ENCODE results near the gene SNRPB2.

SNRPB2 gene

DNA sequence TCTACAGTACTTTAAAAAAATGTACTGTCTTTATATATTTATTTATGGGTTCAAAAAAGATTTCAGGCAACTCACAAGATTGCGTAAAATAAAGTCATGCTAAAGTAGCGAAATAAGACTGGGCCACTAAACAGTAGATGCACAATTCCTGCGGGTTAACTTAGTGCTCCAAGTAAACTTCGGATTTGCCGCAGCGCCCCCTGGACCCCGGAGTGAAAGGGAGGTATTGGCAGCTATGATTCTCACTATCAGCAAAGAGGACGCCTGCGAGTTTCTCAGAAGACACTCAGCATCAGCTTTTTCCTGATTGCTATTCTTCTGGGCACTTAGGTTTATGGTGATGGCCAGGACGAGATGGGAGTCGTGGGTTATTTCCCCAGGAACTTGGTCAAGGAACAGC lies 19.7 kb downstream of the SNRPB2 start:
- Histone ChIP-seq H3K27me3 (replicated peaks; ENCODE audit: control insufficient read depth, insufficient read depth, low read length, poor library complexity, severe bottlenecking) (no peaks in the 10 kb centered on the region), H3K4me3 (ENCODE audit: insufficient read depth, low read depth, low read length, poor library complexity, severe bottlenecking) (no peak overlapping the region), H3K9me3 (ENCODE audit: control insufficient read depth, low read length) (no peaks in the 10 kb centered on the region), H3K36me3 (ENCODE audit: control insufficient read depth, insufficient read depth, low read length) (no peaks in the 10 kb centered on the region), H3K27ac (ENCODE audit: insufficient read depth, low read length, poor library complexity, severe bottlenecking) (no peak overlapping the region), H3K4me1 (ENCODE audit: control insufficient read depth, insufficient read depth, low read length, poor library complexity, severe bottlenecking) (no peaks in the 10 kb centered on the region)
- DNase-seq, result no peak

DNA sequence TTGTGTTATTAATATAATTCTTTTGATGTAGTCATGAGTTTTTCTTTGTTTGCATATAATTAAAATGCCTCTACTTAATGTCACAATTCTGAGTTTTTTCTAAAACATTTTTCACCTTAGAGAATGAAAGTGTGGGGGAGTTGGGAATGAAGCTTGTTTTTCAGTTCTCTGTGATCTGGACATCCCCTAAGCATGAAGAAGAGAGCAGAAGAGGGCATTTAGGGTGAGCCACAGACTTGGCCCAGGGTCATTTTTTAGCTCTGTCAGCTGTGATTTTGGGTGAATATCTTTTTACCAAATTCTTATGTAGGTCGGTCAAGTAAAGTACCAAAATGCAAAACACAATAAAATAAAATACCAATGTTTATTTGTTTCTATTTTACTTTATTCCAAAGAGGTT lies 22.3 kb downstream of the SNRPB2 start:
- no peak overlapping the region for H3K4me3 ChIP-seq (ENCODE audit: insufficient read depth, low read depth, low read length, poor library complexity, severe bottlenecking)
- H3K36me3 ChIP-seq (ENCODE audit: control insufficient read depth, insufficient read depth, low read length), result no peaks in the 10 kb centered on the region
- H3K27ac ChIP-seq (ENCODE audit: insufficient read depth, low read length, poor library complexity, severe bottlenecking), result no peak overlapping the region
- DNase-seq, result no peak
- no peaks in the 10 kb centered on the region for H3K4me1 ChIP-seq (ENCODE audit: control insufficient read depth, insufficient read depth, low read length, poor library complexity, severe bottlenecking)
- H3K27me3 ChIP-seq (replicated peaks; ENCODE audit: control insufficient read depth, insufficient read depth, low read length, poor library complexity, severe bottlenecking), result no peaks in the 10 kb centered on the region
- H3K9me3 ChIP-seq (ENCODE audit: control insufficient read depth, low read length), result no peaks in the 10 kb centered on the region

DNA sequence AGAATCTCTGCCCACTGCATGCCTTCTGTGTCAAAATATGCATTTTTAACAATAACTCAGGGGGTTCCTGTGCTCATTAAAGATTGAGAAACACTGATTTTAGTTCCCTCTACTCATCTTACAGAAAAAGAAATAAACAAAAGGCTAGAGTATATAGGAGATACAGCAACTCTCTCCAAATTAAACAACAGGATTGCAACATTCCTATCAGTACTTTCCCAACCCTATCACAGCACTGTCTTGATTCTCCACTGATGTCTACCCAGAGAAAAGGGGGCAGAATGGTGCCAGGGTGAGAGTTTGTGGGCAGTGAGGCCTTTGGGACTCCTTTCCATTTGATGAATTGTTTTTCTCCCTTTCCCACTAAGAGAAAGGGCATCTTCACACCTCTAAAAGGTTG lies 23.1 kb downstream of the SNRPB2 start:
- no peak for DNase-seq
- Histone ChIP-seq H3K27ac (ENCODE audit: insufficient read depth, low read length, poor library complexity, severe bottlenecking) (no peak overlapping the region), H3K27me3 (replicated peaks; ENCODE audit: control insufficient read depth, insufficient read depth, low read length, poor library complexity, severe bottlenecking) (no peaks in the 10 kb centered on the region), H3K36me3 (ENCODE audit: control insufficient read depth, insufficient read depth, low read length) (no peaks in the 10 kb centered on the region), H3K4me3 (ENCODE audit: insufficient read depth, low read depth, low read length, poor library complexity, severe bottlenecking) (no peak overlapping the region), H3K9me3 (ENCODE audit: control insufficient read depth, low read length) (no peaks in the 10 kb centered on the region), H3K4me1 (ENCODE audit: control insufficient read depth, insufficient read depth, low read length, poor library complexity, severe bottlenecking) (no peaks in the 10 kb centered on the region)

DNA sequence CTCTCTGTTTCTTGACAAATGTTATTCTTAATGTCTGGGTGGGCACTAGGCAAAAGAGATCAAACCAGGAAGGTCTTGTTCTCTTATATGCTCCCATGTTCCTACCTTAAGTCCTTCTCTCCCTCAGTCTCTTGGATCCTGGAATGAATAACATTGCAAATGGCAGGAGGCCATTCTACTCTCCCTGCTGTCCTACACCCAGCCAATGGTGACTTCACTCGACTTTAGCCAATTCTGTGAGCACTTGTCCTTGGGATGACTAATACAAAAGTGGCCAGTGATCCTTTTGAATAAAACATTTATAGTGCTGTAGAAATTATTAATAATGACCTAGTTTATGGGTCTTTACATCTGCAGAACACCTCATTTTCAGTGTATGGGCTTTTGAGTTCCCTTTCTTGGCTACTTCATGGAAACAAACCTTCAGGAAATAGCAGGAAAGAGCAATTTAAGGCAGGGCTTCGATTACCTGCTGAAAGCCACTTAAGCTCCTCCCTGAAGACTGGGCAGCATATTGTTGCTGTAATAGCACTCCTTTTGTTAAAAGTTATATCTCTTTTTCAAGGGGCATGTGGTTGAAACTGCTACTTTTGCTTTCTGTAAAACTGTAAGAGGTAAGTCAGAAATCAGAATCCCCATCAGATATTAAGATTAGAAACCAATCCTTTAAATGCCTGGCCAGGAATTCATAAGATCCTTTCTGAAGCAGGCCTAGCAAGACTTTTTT lies 28.8 kb downstream of the SNRPB2 start:
- DNase-seq, result no peak
- no peak overlapping the region for H3K4me3 ChIP-seq (ENCODE audit: insufficient read depth, low read depth, low read length, poor library complexity, severe bottlenecking)
- no peaks in the 10 kb centered on the region for H3K27me3 ChIP-seq (replicated peaks; ENCODE audit: control insufficient read depth, insufficient read depth, low read length, poor library complexity, severe bottlenecking)
- no peaks in the 10 kb centered on the region for H3K36me3 ChIP-seq (ENCODE audit: control insufficient read depth, insufficient read depth, low read length)
- no peak overlapping the region for H3K27ac ChIP-seq (ENCODE audit: insufficient read depth, low read length, poor library complexity, severe bottlenecking)
- no peaks in the 10 kb centered on the region for H3K4me1 ChIP-seq (ENCODE audit: control insufficient read depth, insufficient read depth, low read length, poor library complexity, severe bottlenecking)
- no peaks in the 10 kb centered on the region for H3K9me3 ChIP-seq (ENCODE audit: control insufficient read depth, low read length)

DNA sequence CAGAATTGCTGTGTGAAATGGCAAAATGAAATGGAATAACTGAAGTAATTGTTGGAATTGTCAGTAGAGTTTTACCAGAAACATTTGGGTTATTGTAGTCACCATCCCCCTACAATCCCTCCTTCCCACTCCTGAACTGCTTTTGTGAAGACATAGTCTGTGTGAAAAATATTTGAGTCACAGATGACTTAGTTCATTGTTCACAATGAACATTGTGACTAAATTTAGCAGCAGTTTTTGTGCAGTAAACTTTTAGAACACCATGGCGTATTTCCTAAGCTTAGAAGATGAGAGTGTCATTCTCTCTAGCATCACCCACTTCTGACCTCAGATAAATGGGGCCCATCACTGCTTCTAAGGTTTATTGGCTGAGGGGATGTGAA lies 29.3 kb downstream of the SNRPB2 start:
- Histone ChIP-seq H3K9me3 (ENCODE audit: control insufficient read depth, low read length) (no peaks in the 10 kb centered on the region), H3K36me3 (ENCODE audit: control insufficient read depth, insufficient read depth, low read length) (no peaks in the 10 kb centered on the region), H3K4me1 (ENCODE audit: control insufficient read depth, insufficient read depth, low read length, poor library complexity, severe bottlenecking) (no peaks in the 10 kb centered on the region), H3K27me3 (replicated peaks; ENCODE audit: control insufficient read depth, insufficient read depth, low read length, poor library complexity, severe bottlenecking) (no peaks in the 10 kb centered on the region), H3K4me3 (ENCODE audit: insufficient read depth, low read depth, low read length, poor library complexity, severe bottlenecking) (no peak overlapping the region), H3K27ac (ENCODE audit: insufficient read depth, low read length, poor library complexity, severe bottlenecking) (no peak overlapping the region)
- no peak for DNase-seq

DNA sequence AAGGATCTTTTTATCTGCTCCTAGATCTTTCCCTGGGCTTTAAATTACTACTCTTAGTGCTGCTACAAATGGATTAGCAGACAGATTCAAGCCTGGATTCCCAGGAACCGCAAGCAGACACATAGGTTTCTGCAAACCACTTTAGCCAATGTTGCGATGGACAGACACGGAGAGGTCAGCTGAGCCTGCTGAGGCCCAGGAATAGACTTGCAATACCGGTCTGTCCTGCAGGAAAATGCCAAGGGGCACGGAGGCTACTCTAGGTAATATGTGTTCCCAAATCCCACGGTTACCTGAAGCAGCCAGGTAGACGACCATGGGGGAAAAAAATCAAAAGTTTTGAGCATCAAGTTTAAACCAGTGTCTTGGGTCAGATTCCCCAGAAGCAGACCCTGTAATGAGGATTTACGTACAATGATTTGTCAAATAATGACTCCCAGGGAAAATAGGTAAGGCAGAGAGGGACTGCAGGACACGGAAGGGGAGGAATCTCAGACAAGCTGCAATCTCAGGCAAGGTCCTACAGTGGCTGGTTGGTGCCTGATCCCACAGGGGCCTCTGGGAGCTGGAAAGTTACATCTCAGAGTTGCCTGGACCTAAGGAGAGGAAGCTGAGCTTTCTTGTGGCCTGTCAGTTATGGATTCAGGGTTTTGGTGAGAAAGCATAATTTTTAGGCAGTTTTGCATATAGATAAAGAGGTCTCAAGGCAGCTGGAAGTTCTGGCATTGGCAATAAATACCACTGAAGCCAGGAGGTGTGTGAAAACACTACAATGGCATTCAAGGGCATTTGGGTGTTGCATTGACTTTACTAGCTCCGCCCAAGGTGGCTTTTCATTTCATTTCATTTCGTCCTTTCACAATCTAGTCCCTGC lies 30.8 kb downstream of the SNRPB2 start:
- H3K27me3 ChIP-seq (replicated peaks; ENCODE audit: control insufficient read depth, insufficient read depth, low read length, poor library complexity, severe bottlenecking), result no peaks in the 10 kb centered on the region
- H3K9me3 ChIP-seq (ENCODE audit: control insufficient read depth, low read length), result no peaks in the 10 kb centered on the region
- H3K27ac ChIP-seq (ENCODE audit: insufficient read depth, low read length, poor library complexity, severe bottlenecking), result no peak overlapping the region
- no peaks in the 10 kb centered on the region for H3K36me3 ChIP-seq (ENCODE audit: control insufficient read depth, insufficient read depth, low read length)
- H3K4me1 ChIP-seq (ENCODE audit: control insufficient read depth, insufficient read depth, low read length, poor library complexity, severe bottlenecking), result no peaks in the 10 kb centered on the region
- DNase-seq, result no peak
- no peak overlapping the region for H3K4me3 ChIP-seq (ENCODE audit: insufficient read depth, low read depth, low read length, poor library complexity, severe bottlenecking)

DNA sequence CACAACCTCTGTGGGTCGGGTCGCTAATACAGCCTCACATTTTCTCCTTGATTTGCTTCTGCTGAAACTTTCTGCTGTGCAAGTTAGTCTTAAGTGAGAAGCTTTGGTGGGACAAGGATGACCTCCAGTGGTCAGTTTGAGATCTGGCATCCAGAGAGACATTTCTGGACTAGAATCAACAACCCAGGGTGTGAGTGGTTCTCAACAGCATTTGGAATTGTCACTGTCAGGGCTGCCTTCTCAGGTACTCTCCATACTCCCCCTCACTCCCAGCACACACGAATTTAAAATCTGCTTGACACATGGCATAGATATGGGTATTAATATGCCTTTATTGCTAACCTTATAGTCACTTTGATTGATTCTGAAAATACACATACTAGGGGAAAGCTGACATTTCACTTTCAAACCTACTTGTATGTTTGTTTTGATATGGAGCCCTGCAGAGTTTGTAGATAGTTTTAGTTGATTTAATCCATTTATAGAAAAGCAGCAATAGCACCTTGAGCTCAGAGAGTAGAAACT lies 31.5 kb downstream of the SNRPB2 start:
- H3K4me1 ChIP-seq (ENCODE audit: control insufficient read depth, insufficient read depth, low read length, poor library complexity, severe bottlenecking), result no peaks in the 10 kb centered on the region
- H3K27ac ChIP-seq (ENCODE audit: insufficient read depth, low read length, poor library complexity, severe bottlenecking), result no peak overlapping the region
- no peak overlapping the region for H3K4me3 ChIP-seq (ENCODE audit: insufficient read depth, low read depth, low read length, poor library complexity, severe bottlenecking)
- H3K36me3 ChIP-seq (ENCODE audit: control insufficient read depth, insufficient read depth, low read length), result no peaks in the 10 kb centered on the region
- DNase-seq, result peak in 2 of 3 donors; percentile 6 to 34
- H3K9me3 ChIP-seq (ENCODE audit: control insufficient read depth, low read length), result no peaks in the 10 kb centered on the region
- H3K27me3 ChIP-seq (replicated peaks; ENCODE audit: control insufficient read depth, insufficient read depth, low read length, poor library complexity, severe bottlenecking), result no peaks in the 10 kb centered on the region

DNA sequence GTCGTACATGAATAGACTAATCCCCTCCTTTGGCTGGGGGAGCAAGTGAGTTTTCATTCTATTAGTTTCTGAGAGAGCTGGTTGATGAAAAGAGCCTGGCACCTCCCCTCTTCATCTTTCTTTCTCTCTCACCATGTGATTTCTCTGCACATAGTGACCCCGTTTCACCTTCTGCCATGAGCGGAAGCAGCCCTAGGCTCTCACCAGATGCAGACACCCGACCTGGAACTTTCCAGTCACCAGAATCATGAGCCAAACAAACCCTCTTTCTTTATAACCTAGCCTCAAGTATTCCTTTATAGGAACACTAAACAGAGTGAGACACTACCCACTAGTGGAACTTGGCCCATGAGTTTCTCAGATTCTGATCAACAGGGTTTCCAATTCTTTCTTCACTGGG lies 34.7 kb downstream of the SNRPB2 start:
- no peak for DNase-seq
- H3K9me3 ChIP-seq (ENCODE audit: control insufficient read depth, low read length), result no peaks in the 10 kb centered on the region
- no peaks in the 10 kb centered on the region for H3K27me3 ChIP-seq (replicated peaks; ENCODE audit: control insufficient read depth, insufficient read depth, low read length, poor library complexity, severe bottlenecking)

DNA sequence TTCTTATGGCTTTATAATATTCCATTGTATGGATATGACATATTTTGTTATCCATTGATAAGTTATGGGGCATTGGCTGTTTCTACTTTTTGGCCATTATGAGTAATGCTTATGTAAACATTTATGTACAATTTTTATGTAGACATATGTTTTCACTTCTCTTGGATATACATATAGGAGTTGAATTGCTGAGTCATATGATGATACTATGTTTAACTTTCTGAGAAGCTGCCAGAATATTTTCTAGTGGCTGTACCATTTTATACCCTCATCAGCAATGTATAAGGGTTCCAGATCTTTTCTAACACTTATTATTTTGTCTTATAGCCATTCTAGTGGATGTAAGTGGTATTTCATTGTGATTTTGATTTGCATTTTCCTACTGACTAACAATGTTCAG lies 41.4 kb downstream of the SNRPB2 start:
- Histone ChIP-seq H3K4me3 (ENCODE audit: insufficient read depth, low read depth, low read length, poor library complexity, severe bottlenecking) (no peak overlapping the region), H3K4me1 (ENCODE audit: control insufficient read depth, insufficient read depth, low read length, poor library complexity, severe bottlenecking) (no peaks in the 10 kb centered on the region), H3K9me3 (ENCODE audit: control insufficient read depth, low read length) (no peaks in the 10 kb centered on the region), H3K27me3 (replicated peaks; ENCODE audit: control insufficient read depth, insufficient read depth, low read length, poor library complexity, severe bottlenecking) (no peaks in the 10 kb centered on the region), H3K36me3 (ENCODE audit: control insufficient read depth, insufficient read depth, low read length) (no peaks in the 10 kb centered on the region), H3K27ac (ENCODE audit: insufficient read depth, low read length, poor library complexity, severe bottlenecking) (no peak overlapping the region)
- no peak for DNase-seq

More for the DNA sequence above, 34.7 kb downstream of the SNRPB2 start:
- Histone ChIP-seq H3K4me1 (ENCODE audit: control insufficient read depth, insufficient read depth, low read length, poor library complexity, severe bottlenecking) (no peaks in the 10 kb centered on the region), H3K36me3 (ENCODE audit: control insufficient read depth, insufficient read depth, low read length) (no peaks in the 10 kb centered on the region), H3K4me3 (ENCODE audit: insufficient read depth, low read depth, low read length, poor library complexity, severe bottlenecking) (no peak overlapping the region), H3K27ac (ENCODE audit: insufficient read depth, low read length, poor library complexity, severe bottlenecking) (no peak overlapping the region)

DNA sequence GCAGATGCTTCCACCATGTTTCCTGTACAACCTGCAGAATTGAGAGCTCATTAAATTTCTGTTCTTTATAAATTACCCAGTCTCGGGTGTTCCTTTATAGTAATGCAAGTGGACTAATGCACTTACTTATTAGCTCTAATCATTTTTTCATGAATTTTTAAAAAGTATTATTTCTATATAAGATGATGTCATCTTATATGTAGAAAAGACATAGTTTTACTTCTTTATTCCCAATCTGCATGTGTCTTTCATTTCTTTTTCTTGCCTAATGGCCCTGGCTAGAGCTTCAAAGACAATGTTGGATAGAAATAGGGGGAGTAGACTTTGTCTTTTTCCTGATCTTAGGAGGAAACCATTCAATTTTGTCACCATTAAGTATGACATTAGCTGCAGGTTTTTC lies 46.1 kb downstream of the SNRPB2 start:
- Histone ChIP-seq H3K9me3 (ENCODE audit: control insufficient read depth, low read length) (no peaks in the 10 kb centered on the region), H3K4me1 (ENCODE audit: control insufficient read depth, insufficient read depth, low read length, poor library complexity, severe bottlenecking) (no peaks in the 10 kb centered on the region), H3K27me3 (replicated peaks; ENCODE audit: control insufficient read depth, insufficient read depth, low read length, poor library complexity, severe bottlenecking) (no peaks in the 10 kb centered on the region), H3K4me3 (ENCODE audit: insufficient read depth, low read depth, low read length, poor library complexity, severe bottlenecking) (no peak overlapping the region), H3K36me3 (ENCODE audit: control insufficient read depth, insufficient read depth, low read length) (no peaks in the 10 kb centered on the region), H3K27ac (ENCODE audit: insufficient read depth, low read length, poor library complexity, severe bottlenecking) (no peak overlapping the region)
- DNase-seq, result no peak
